HepG2 (cell line): ENCODE results near the gene TMEM120A. TPM values are rescaled to one million over a fixed set of nuclear protein-coding genes. Genes with fewer than 3 reads are reported as not detected.
A peak's percentile ranks its signal among the peaks of the same experiment; 100 is the strongest.

Experiments
- EP300 ChIP-seq, 3 experiments: sonication (generic) in 1 of 3; formaldehyde crosslinking in 1 of 3; IDR thresholded peaks; 2 replicates each; pipeline versions ENCODE4 v1.5.1 to v1.6.1; 2011 to 2020; ENCODE audit warnings: low read depth in 2 of 3, low read length in 2 of 3, borderline replicate concordance in 1 of 3, improper control_type of control experiment in 1 of 3, mild to moderate bottlenecking in 1 of 3, missing genetic modification reagents in 1 of 3, moderate library complexity in 1 of 3
- FOSL2 ChIP-seq: sonication (generic); formaldehyde crosslinking; IDR thresholded peaks from 2 replicates; pipeline ENCODE4 v1.4.0; 2020; ENCODE audit warnings: missing genetic modification reagents
- GABPB1 ChIP-seq: IDR thresholded peaks from 2 replicates; pipeline ENCODE4 v1.6.1; 2016; ENCODE audit warnings: mild to moderate bottlenecking, missing genetic modification reagents, moderate library complexity, missing compliant biosample characterization
- KLF16 ChIP-seq, 2 experiments: sonication (generic) in 1 of 2; formaldehyde crosslinking in 1 of 2; IDR thresholded peaks; 2 replicates each; pipeline versions ENCODE4 v1.6.1 to v1.8.0; 2016 to 2023; ENCODE audit warnings: missing genetic modification reagents in 2 of 2, missing compliant biosample characterization in 1 of 2
- NKX3-1 ChIP-seq: sonication (generic); formaldehyde crosslinking; IDR thresholded peaks from 2 replicates; pipeline ENCODE4 v1.5.0; 2020; ENCODE audit warnings: missing genetic modification reagents
- PHF20 ChIP-seq: sonication (generic); formaldehyde crosslinking; IDR thresholded peaks from 2 replicates; pipeline ENCODE4 v1.5.0; 2020; ENCODE audit warnings: mild to moderate bottlenecking, missing genetic modification reagents
- RFX1 ChIP-seq: fragments of 450-650 bp; IDR thresholded peaks from 2 replicates; pipeline ENCODE4 v1.6.1; 2017
- SAP130 ChIP-seq: IDR thresholded peaks from 2 replicates; pipeline ENCODE4 v1.6.1; 2016; ENCODE audit warnings: low read depth
- SNAPC2 ChIP-seq: sonication (generic); formaldehyde crosslinking; IDR thresholded peaks from 2 replicates; pipeline ENCODE4 v1.8.1; 2022; ENCODE audit warnings: mild to moderate bottlenecking, missing genetic modification reagents
- TBX2 ChIP-seq: sonication (generic); formaldehyde crosslinking; IDR thresholded peaks from 2 replicates; pipeline ENCODE4 v1.5.0; 2020; ENCODE audit warnings: missing genetic modification reagents, mild to moderate bottlenecking, borderline replicate concordance
- polyA plus RNA-seq, 8 experiments: library from polyadenylated mRNA; depleted of rRNA in 3 of 8; stranded (reverse) in 7 of 8; unstranded in 1 of 8; fragments of >200 nt; fragmentation: Illumina TruSeq in 4 of 8; extraction: Trizol in 4 of 8; gene quantifications; 2 replicates each; pipeline versions ENCODE4 v1.2.1 to v1.2.3, GENCODE V29; 2011 to 2016; ENCODE audit warnings: low read depth in 4 of 8, missing spikeins in 1 of 8, mixed read lengths in 1 of 8; ENCODE audit not compliant: insufficient read depth in 1 of 8
- total RNA-seq, 5 experiments: library from RNA; depleted of rRNA; stranded (reverse); fragments of >200 nt; fragmentation: Illumina TruSeq; extraction: Trizol; gene quantifications; 2 replicates each; pipeline ENCODE4 v1.2.3, GENCODE V29; 2016; ENCODE audit warnings: low read depth in 1 of 5
- TF ChIP-seq, protein P1 (sequence below): sonication (generic); formaldehyde crosslinking; IDR thresholded peaks from 2 replicates; pipeline ENCODE4 v1.4.0; 2020; ENCODE audit warnings: mild to moderate bottlenecking, missing genetic modification reagents, borderline replicate concordance
- TF ChIP-seq, protein P2 (sequence below): sonication (generic); formaldehyde crosslinking; IDR thresholded peaks from 2 replicates; pipeline ENCODE4 v1.5.1; 2020; ENCODE audit warnings: mild to moderate bottlenecking, missing genetic modification reagents, moderate library complexity
- TF ChIP-seq, protein P3 (sequence below): sonication (generic); formaldehyde crosslinking; IDR thresholded peaks from 2 replicates; pipeline ENCODE4 v1.5.0; 2020; ENCODE audit warnings: missing genetic modification reagents
- TF ChIP-seq, protein P4 (sequence below): IDR thresholded peaks from 2 replicates; pipeline ENCODE4 v1.4.0; 2020; ENCODE audit warnings: mild to moderate bottlenecking, missing genetic modification reagents

Gene TMEM120A
- total and polyA plus RNA-seq, 2 of the 13 experiments (the other 11 are each of a cell fraction or from before 2014, with no cell fraction given): 40.3 to 102 TPM

DNA sequence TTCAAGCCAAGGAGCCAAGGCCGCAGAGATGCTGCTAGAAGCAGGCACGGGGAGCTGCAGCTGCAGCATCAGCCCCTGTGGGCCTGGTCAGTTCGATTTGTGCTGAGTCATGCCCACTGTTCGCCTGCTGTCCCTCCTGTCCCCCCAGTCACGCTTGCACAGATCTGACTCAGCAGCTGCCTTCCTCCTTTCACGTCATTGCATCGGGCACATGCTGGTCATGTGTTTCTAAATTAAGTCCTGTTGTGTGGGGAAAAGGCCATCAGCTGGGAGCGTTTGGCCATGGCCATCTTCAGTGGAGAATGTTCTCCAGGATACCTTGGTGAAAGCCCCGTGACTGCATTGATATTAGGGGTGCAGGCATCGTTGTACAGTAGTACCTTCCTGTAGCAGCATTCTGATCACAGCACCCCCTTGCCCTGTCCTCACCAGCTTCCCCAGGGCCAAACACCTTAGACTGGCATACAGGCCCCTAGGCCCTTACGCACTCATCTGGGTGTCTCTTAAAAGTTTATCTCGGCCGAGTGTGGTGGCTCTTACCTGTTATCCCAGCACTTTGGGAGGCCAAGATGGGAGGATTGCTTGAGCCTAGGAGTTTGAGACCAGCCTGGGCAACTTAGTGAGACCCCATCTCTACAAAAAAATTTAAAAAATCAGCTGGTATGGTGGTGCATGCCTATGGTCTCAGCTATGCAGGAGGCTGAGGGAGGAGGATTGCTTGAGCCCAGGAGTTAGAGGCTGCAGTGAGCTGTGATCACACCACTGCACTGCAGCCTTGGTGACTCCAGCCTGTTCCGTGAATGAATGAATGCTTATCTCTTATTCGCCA, 56.2 kb downstream of the TMEM120A start (continued):
- TF ChIP-seq, protein P1, sequence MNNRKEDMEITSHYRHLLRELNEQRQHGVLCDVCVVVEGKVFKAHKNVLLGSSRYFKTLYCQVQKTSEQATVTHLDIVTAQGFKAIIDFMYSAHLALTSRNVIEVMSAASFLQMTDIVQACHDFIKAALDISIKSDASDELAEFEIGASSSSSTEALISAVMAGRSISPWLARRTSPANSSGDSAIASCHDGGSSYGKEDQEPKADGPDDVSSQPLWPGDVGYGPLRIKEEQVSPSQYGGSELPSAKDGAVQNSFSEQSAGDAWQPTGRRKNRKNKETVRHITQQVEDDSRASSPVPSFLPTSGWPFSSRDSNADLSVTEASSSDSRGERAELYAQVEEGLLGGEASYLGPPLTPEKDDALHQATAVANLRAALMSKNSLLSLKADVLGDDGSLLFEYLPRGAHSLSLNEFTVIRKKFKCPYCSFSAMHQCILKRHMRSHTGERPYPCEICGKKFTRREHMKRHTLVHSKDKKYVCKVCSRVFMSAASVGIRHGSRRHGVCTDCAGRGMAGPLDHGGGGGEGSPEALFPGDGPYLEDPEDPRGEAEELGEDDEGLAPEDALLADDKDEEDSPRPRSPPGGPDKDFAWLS (CRISPR knock-in tag): no peak
- TF ChIP-seq RFX1 (no peak), SNAPC2 (no peak), TBX2 (CRISPR knock-in tag) (no peak), KLF16 (CRISPR knock-in tag; IDR thresholded peaks at IDR 0.05) (peak in 1 of 2 experiments; percentile 38; a peak in 1 of 4 replicates), GABPB1 (no peak; the same call in 1 of the 2 replicates), FOSL2 (CRISPR knock-in tag) (peak; percentile 86), SAP130 (0 out of 2 replicates have a peak, but pooled peaks have one; percentile 12), NKX3-1 (no peak), EP300 (IDR thresholded peaks at IDR 0.05; ENCODE audit: low read depth in 2 of 2, low read length in 2 of 2) (no peak), EP300 (CRISPR knock-in tag; IDR thresholded peaks at IDR 0.05; ENCODE audit: borderline replicate concordance) (peak; percentile 77), PHF20 (CRISPR knock-in tag) (no peak)
- TF ChIP-seq, protein P2, sequence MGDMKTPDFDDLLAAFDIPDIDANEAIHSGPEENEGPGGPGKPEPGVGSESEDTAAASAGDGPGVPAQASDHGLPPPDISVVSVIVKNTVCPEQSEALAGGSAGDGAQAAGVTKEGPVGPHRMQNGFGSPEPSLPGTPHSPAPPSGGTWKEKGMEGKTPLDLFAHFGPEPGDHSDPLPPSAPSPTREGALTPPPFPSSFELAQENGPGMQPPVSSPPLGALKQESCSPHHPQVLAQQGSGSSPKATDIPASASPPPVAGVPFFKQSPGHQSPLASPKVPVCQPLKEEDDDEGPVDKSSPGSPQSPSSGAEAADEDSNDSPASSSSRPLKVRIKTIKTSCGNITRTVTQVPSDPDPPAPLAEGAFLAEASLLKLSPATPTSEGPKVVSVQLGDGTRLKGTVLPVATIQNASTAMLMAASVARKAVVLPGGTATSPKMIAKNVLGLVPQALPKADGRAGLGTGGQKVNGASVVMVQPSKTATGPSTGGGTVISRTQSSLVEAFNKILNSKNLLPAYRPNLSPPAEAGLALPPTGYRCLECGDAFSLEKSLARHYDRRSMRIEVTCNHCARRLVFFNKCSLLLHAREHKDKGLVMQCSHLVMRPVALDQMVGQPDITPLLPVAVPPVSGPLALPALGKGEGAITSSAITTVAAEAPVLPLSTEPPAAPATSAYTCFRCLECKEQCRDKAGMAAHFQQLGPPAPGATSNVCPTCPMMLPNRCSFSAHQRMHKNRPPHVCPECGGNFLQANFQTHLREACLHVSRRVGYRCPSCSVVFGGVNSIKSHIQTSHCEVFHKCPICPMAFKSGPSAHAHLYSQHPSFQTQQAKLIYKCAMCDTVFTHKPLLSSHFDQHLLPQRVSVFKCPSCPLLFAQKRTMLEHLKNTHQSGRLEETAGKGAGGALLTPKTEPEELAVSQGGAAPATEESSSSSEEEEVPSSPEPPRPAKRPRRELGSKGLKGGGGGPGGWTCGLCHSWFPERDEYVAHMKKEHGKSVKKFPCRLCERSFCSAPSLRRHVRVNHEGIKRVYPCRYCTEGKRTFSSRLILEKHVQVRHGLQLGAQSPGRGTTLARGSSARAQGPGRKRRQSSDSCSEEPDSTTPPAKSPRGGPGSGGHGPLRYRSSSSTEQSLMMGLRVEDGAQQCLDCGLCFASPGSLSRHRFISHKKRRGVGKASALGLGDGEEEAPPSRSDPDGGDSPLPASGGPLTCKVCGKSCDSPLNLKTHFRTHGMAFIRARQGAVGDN (CRISPR knock-in tag): peak; percentile 52
- TF ChIP-seq, protein P3, sequence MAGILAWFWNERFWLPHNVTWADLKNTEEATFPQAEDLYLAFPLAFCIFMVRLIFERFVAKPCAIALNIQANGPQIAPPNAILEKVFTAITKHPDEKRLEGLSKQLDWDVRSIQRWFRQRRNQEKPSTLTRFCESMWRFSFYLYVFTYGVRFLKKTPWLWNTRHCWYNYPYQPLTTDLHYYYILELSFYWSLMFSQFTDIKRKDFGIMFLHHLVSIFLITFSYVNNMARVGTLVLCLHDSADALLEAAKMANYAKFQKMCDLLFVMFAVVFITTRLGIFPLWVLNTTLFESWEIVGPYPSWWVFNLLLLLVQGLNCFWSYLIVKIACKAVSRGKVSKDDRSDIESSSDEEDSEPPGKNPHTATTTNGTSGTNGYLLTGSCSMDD (CRISPR knock-in tag): no peak
- TF ChIP-seq, protein P4, sequence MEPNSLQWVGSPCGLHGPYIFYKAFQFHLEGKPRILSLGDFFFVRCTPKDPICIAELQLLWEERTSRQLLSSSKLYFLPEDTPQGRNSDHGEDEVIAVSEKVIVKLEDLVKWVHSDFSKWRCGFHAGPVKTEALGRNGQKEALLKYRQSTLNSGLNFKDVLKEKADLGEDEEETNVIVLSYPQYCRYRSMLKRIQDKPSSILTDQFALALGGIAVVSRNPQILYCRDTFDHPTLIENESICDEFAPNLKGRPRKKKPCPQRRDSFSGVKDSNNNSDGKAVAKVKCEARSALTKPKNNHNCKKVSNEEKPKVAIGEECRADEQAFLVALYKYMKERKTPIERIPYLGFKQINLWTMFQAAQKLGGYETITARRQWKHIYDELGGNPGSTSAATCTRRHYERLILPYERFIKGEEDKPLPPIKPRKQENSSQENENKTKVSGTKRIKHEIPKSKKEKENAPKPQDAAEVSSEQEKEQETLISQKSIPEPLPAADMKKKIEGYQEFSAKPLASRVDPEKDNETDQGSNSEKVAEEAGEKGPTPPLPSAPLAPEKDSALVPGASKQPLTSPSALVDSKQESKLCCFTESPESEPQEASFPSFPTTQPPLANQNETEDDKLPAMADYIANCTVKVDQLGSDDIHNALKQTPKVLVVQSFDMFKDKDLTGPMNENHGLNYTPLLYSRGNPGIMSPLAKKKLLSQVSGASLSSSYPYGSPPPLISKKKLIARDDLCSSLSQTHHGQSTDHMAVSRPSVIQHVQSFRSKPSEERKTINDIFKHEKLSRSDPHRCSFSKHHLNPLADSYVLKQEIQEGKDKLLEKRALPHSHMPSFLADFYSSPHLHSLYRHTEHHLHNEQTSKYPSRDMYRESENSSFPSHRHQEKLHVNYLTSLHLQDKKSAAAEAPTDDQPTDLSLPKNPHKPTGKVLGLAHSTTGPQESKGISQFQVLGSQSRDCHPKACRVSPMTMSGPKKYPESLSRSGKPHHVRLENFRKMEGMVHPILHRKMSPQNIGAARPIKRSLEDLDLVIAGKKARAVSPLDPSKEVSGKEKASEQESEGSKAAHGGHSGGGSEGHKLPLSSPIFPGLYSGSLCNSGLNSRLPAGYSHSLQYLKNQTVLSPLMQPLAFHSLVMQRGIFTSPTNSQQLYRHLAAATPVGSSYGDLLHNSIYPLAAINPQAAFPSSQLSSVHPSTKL (CRISPR knock-in tag): no peak
